OCI-LY1 (cell line): ENCODE data around the gene TACR2.

Experiments used
- H2AFZ ChIP-seq: fragments of 200-600 bp; sonication (generic), shearing (Covaris generic); 2 replicates; pipeline ENCODE4 v1.6.0; 2014; ENCODE audit warnings: antibody characterized with exemption, mild to moderate bottlenecking, low read length
- H3F3A ChIP-seq: fragments of 200-600 bp; sonication (generic), shearing (Covaris generic); 2 replicates; pipeline ENCODE4 v1.6.0; 2014; ENCODE audit warnings: mild to moderate bottlenecking, antibody characterized with exemption, low read length, moderate library complexity; ENCODE audit not compliant: insufficient read depth
- H3K27ac ChIP-seq: fragments of 200-600 bp; sonication (generic); 2 replicates; pipeline ENCODE4 v1.5.1; 2014; ENCODE audit warnings: low read length, mixed run types, mild to moderate bottlenecking, low read depth; ENCODE audit not compliant: poor library complexity, severe bottlenecking
- H3K27me3 ChIP-seq: fragments of 200-600 bp; sonication (generic); 2 replicates; pipeline ENCODE4 v1.6.0; 2014; ENCODE audit warnings: antibody characterized with exemption, mild to moderate bottlenecking, low read length, moderate library complexity; ENCODE audit not compliant: insufficient read depth
- H3K36me3 ChIP-seq: fragments of 200-600 bp; sonication (generic); 2 replicates; pipeline ENCODE4 v1.6.1; 2014; ENCODE audit warnings: mild to moderate bottlenecking, antibody characterized with exemption, low read length, moderate library complexity, mixed read lengths; ENCODE audit not compliant: insufficient read depth
- H3K4me1 ChIP-seq: fragments of 200-600 bp; sonication (generic); 2 replicates; pipeline ENCODE4 v1.5.1; 2014; ENCODE audit warnings: mild to moderate bottlenecking, low read length, moderate library complexity; ENCODE audit not compliant: insufficient read depth, severe bottlenecking
- H3K4me2 ChIP-seq: fragments of 200-600 bp; sonication (generic), shearing (Covaris generic); 2 replicates; pipeline ENCODE4 v1.6.1; 2014; ENCODE audit warnings: low read length
- H3K4me3 ChIP-seq: fragments of 200-600 bp; sonication (generic); 2 replicates; pipeline ENCODE4 v1.5.1; 2014; ENCODE audit warnings: low read length, low read depth, mild to moderate bottlenecking, mixed read lengths; ENCODE audit not compliant: poor library complexity, severe bottlenecking
- H3K79me2 ChIP-seq: fragments of 200-600 bp; shearing (Covaris generic); 2 replicates; pipeline ENCODE4 v1.6.1; 2016; ENCODE audit warnings: mixed run types, low read length, mixed read lengths; ENCODE audit not compliant: insufficient read depth
- H3K9ac ChIP-seq: fragments of 200-600 bp; sonication (generic), shearing (Covaris generic); 2 replicates; pipeline ENCODE4 v1.6.1; 2014; ENCODE audit warnings: mild to moderate bottlenecking, low read length, mixed read lengths
- H3K9me2 ChIP-seq: fragments of 200-600 bp; sonication (generic), shearing (Covaris generic); 2 replicates; pipeline ENCODE4 v1.6.1; 2014; ENCODE audit warnings: low read depth, mild to moderate bottlenecking, low read length, mixed read lengths
- H3K9me3 ChIP-seq: fragments of 200-600 bp; shearing (Covaris generic); 2 replicates; pipeline ENCODE4 v1.6.1; 2014; ENCODE audit warnings: low read length, mixed read lengths
- H4K20me1 ChIP-seq: fragments of 200-600 bp; sonication (generic), shearing (Covaris generic); 2 replicates; pipeline ENCODE4 v1.6.0; 2016; ENCODE audit warnings: mild to moderate bottlenecking, low read length; ENCODE audit not compliant: insufficient read depth
- CTCF ChIP-seq: fragments of 200-600 bp; sonication (generic), shearing (Covaris generic); IDR thresholded peaks from 2 replicates; pipeline ENCODE4 v1.5.1; 2017; ENCODE audit warnings: mild to moderate bottlenecking, antibody characterized with exemption, low read length, moderate library complexity, mixed read lengths
- EZH2 ChIP-seq: fragments of 200-600 bp; sonication (generic), shearing (Covaris generic); IDR thresholded peaks from 2 replicates; pipeline ENCODE4 v1.8.0; 2017; ENCODE audit warnings: borderline replicate concordance, mixed run types, mild to moderate bottlenecking, antibody characterized with exemption, low read length, moderate library complexity, mixed read lengths

The TACR2 gene

DNA sequence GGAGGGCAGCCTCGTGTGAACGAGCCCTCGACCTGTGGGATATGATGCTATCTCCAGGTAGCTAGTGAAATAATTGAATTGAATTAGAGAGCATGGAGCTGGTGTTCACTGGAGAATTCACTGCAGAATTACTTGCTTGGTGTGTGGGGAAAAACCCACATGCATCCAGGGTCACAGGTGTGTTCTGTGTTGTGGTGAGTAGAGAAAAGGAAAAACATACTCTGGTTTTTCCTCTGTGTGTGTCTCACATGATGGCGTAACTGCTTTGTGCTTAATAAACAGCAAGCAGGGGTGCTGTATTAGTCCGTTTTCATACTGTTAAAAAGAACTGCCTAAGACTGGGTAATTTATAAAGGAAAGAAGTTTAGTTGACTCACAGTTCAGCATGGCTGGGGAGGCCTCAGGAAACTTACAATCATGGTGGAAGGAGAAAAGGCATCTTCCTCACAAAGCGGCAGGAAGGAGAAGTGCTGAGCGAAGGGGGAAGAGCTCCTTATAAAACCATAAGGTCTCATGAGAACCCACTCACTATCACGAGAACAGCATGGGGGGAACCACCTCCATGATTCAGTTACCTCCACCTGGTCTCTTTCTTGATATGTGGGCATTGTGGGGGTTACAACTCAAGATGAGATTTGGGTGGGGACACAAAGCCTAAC is 62.6 kb downstream of the TACR2 start:
- no peak overlapping the region for H3K27ac ChIP-seq

More for the DNA sequence above, 62.6 kb downstream of the TACR2 start:
- peaks cover 13% of the 10 kb centered on the region; the same call in 1 of the 2 replicates for H3K36me3 ChIP-seq
- no peak overlapping the region for H2AFZ ChIP-seq
- no peaks in the 10 kb centered on the region for H3K27me3 ChIP-seq
- no peaks in the 10 kb centered on the region for H3F3A ChIP-seq
- H3K4me3 ChIP-seq: no peak overlapping the region
- no peak overlapping the region for H3K4me2 ChIP-seq
- TF ChIP-seq CTCF (no peak), EZH2 (no peak)
- H3K4me1 ChIP-seq: peaks cover 4% of the 10 kb centered on the region
- H3K9me2 ChIP-seq: no peaks in the 10 kb centered on the region
- no peaks in the 10 kb centered on the region for H4K20me1 ChIP-seq
- no peaks in the 10 kb centered on the region; the same call in 1 of the 2 replicates for H3K79me2 ChIP-seq
- no peak overlapping the region for H3K9ac ChIP-seq
- no peaks in the 10 kb centered on the region for H3K9me3 ChIP-seq
